HepG2 (cell line): Measurements from ENCODE around the gene ITGAE. TPM values are rescaled to one million over a fixed set of nuclear protein-coding genes. Genes with fewer than 3 reads are reported as not detected.

Experiments
- AHR ChIP-seq: IDR thresholded peaks from 2 replicates; pipeline ENCODE4 v1.6.1; 2018; ENCODE audit warnings: missing genetic modification reagents, missing compliant biosample characterization
- ATM ChIP-seq: fragments of 450-650 bp; IDR thresholded peaks from 2 replicates; pipeline ENCODE4 v1.7.1; 2017; ENCODE audit warnings: mild to moderate bottlenecking, borderline replicate concordance
- CBX5 ChIP-seq: sonication (generic); formaldehyde crosslinking; IDR thresholded peaks from 2 replicates; pipeline ENCODE4 v1.4.0; 2020; ENCODE audit warnings: missing genetic modification reagents, borderline replicate concordance
- DR1 ChIP-seq: sonication (generic); formaldehyde crosslinking; IDR thresholded peaks from 2 replicates; pipeline ENCODE4 v1.8.0; 2021; ENCODE audit warnings: mild to moderate bottlenecking, missing genetic modification reagents, inconsistent platforms
- ELF3 ChIP-seq: IDR thresholded peaks from 2 replicates; pipeline ENCODE4 v1.6.1; 2016; ENCODE audit warnings: missing genetic modification reagents, missing compliant biosample characterization
- HDAC1 ChIP-seq: sonication (generic); formaldehyde crosslinking; IDR thresholded peaks from 2 replicates; pipeline ENCODE4 v1.5.1; 2020; ENCODE audit warnings: mild to moderate bottlenecking, missing genetic modification reagents
- HNF4G ChIP-seq, 2 experiments: sonication (generic) in 1 of 2; formaldehyde crosslinking in 1 of 2; IDR thresholded peaks; 2 replicates each; pipeline versions ENCODE4 v1.4.0 to v1.6.1; 2011 to 2020; ENCODE audit warnings: borderline replicate concordance in 2 of 2, low read depth in 2 of 2, mild to moderate bottlenecking in 2 of 2, low read length in 1 of 2, missing genetic modification reagents in 1 of 2, moderate library complexity in 1 of 2
- KDM4B ChIP-seq: sonication (generic); formaldehyde crosslinking; IDR thresholded peaks from 2 replicates; pipeline ENCODE4 v1.4.0; 2020; ENCODE audit warnings: missing genetic modification reagents
- KLF13 ChIP-seq: sonication (generic); formaldehyde crosslinking; IDR thresholded peaks from 2 replicates; pipeline ENCODE4 v1.4.0; 2020; ENCODE audit warnings: mild to moderate bottlenecking, missing genetic modification reagents
- MED13 ChIP-seq: sonication (generic); formaldehyde crosslinking; IDR thresholded peaks from 2 replicates; pipeline ENCODE4 v1.5.0; 2020; ENCODE audit warnings: missing genetic modification reagents
- PHB2 ChIP-seq: fragments of 450-650 bp; IDR thresholded peaks from 2 replicates; pipeline ENCODE4 v1.6.1; 2018; ENCODE audit not compliant: partially characterized antibody
- PHF5A ChIP-seq: IDR thresholded peaks from one replicate; pipeline ENCODE4 v1.6.1; 2018; ENCODE audit warnings: low read depth, missing genetic modification reagents; ENCODE audit not compliant: unreplicated experiment
- PHF8 ChIP-seq: sonication (generic); formaldehyde crosslinking; IDR thresholded peaks from 2 replicates; pipeline ENCODE4 v1.5.0; 2020; ENCODE audit warnings: missing genetic modification reagents
- POLR2AphosphoS2 ChIP-seq: IDR thresholded peaks from 2 replicates; pipeline ENCODE4 v1.6.1; 2011; ENCODE audit warnings: low read depth, low read length, improper control_type of control experiment
- SCMH1 ChIP-seq: sonication (generic); formaldehyde crosslinking; IDR thresholded peaks from 2 replicates; pipeline ENCODE4 v1.9.0; 2021; ENCODE audit warnings: missing genetic modification reagents, mild to moderate bottlenecking, borderline replicate concordance
- SMAD3 ChIP-seq: sonication (generic); formaldehyde crosslinking; IDR thresholded peaks from 2 replicates; pipeline ENCODE4 v1.4.0; 2020; ENCODE audit warnings: missing genetic modification reagents
- TOPORS ChIP-seq: sonication (generic); formaldehyde crosslinking; IDR thresholded peaks from 2 replicates; pipeline ENCODE4 v1.8.0; 2023; ENCODE audit warnings: mild to moderate bottlenecking, missing genetic modification reagents
- TRAFD1 ChIP-seq: sonication (generic); formaldehyde crosslinking; IDR thresholded peaks from 2 replicates; pipeline ENCODE4 v1.5.1; 2020; ENCODE audit warnings: missing genetic modification reagents, mild to moderate bottlenecking, borderline replicate concordance
- ZNF10 ChIP-seq: sonication (generic); formaldehyde crosslinking; IDR thresholded peaks from 2 replicates; pipeline ENCODE4 v1.4.0; 2020; ENCODE audit warnings: mild to moderate bottlenecking, low read depth, missing genetic modification reagents, borderline replicate concordance
- ZNF263 ChIP-seq: sonication (generic); formaldehyde crosslinking; IDR thresholded peaks from 2 replicates; pipeline ENCODE4 v1.4.0; 2020; ENCODE audit warnings: missing genetic modification reagents
- ZNF350 ChIP-seq: sonication (generic); formaldehyde crosslinking; IDR thresholded peaks from 2 replicates; pipeline ENCODE4 v1.4.0; 2020; ENCODE audit warnings: mild to moderate bottlenecking, low read depth, missing genetic modification reagents, borderline replicate concordance
- ZNF713 ChIP-seq: sonication (generic); formaldehyde crosslinking; IDR thresholded peaks from 2 replicates; pipeline ENCODE4 v1.4.0; 2020; ENCODE audit warnings: mild to moderate bottlenecking, missing genetic modification reagents
- ZNF780A ChIP-seq: sonication (generic); formaldehyde crosslinking; IDR thresholded peaks from 2 replicates; pipeline ENCODE4 v1.8.0; 2022; ENCODE audit warnings: mild to moderate bottlenecking, missing genetic modification reagents, moderate library complexity
- ZNF891 ChIP-seq: sonication (generic); formaldehyde crosslinking; IDR thresholded peaks from 2 replicates; pipeline ENCODE4 v1.5.0; 2020; ENCODE audit warnings: mild to moderate bottlenecking, missing genetic modification reagents
- ZZZ3 ChIP-seq: sonication (generic); formaldehyde crosslinking; IDR thresholded peaks from 2 replicates; pipeline ENCODE4 v1.4.0; 2020; ENCODE audit warnings: missing genetic modification reagents, mild to moderate bottlenecking, borderline replicate concordance
- polyA plus RNA-seq, 8 experiments: library from polyadenylated mRNA; depleted of rRNA in 3 of 8; stranded (reverse) in 7 of 8; unstranded in 1 of 8; fragments of >200 nt; fragmentation: Illumina TruSeq in 4 of 8; extraction: Trizol in 4 of 8; gene quantifications; 2 replicates each; pipeline versions ENCODE4 v1.2.1 to v1.2.3, GENCODE V29; 2011 to 2016; ENCODE audit warnings: low read depth in 4 of 8, missing spikeins in 1 of 8, mixed read lengths in 1 of 8; ENCODE audit not compliant: insufficient read depth in 1 of 8
- total RNA-seq, 5 experiments: library from RNA; depleted of rRNA; stranded (reverse); fragments of >200 nt; fragmentation: Illumina TruSeq; extraction: Trizol; gene quantifications; 2 replicates each; pipeline ENCODE4 v1.2.3, GENCODE V29; 2016; ENCODE audit warnings: low read depth in 1 of 5
- TF ChIP-seq, protein P1 (sequence below): sonication (generic); formaldehyde crosslinking; IDR thresholded peaks from 2 replicates; pipeline ENCODE4 v1.5.0; 2020; ENCODE audit warnings: mild to moderate bottlenecking, missing genetic modification reagents

ITGAE gene
- total and polyA plus RNA-seq, 2 of the 13 experiments (the other 11 are each of a cell fraction or from before 2014, with no cell fraction given), result 42.3 to 49.0 TPM

DNA sequence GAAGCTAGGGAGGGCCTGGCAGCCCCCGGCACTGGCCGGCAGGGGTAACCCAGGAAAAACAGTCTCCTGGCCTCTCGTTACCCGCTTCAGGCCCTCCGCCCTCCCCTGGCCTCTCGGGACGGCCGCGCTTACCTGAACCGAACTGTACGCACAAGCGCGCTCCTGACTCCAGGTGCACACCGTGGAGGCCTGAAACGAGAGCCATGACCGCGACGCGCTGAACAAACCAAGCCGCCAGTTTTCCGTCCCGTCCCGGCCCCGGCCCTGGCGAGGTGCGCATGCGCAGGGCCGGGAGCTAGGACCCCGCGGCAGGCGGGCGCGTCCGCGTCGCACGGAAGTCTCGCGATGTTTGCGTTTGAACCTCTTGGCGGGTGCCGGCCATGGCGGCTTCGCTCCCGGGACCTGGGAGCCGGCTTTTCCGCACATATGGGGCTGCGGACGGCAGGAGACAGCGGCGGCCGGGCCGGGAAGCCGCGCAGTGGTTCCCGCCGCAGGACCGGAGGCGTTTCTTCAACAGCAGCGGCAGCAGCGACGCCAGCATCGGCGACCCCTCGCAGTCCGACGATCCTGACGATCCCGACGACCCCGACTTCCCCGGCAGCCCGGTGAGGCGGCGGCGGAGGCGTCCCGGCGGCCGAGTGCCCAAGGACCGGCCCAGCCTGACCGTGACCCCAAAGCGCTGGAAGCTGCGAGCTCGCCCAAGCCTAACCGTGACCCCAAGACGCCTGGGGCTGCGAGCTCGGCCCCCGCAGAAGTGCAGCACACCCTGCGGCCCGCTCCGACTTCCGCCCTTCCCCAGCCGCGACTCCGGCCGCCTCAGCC, 77.2 kb downstream of the ITGAE start, which contains the start of gene HASPIN (continued):
- TF ChIP-seq ZNF350 (CRISPR knock-in tag) (peak; percentile 70), PHF8 (CRISPR knock-in tag) (peak; percentile 97), ZZZ3 (peak; percentile 72; the same call in 1 of the 2 replicates), AHR (peak; percentile 80), MED13 (CRISPR knock-in tag) (no peak; the same call in 1 of the 2 replicates), TOPORS (CRISPR knock-in tag) (peak; percentile 94), PHB2 (no peak), ZNF713 (CRISPR knock-in tag) (0 out of 2 replicates have a peak, but pooled peaks have one; percentile 48), ZNF891 (CRISPR knock-in tag) (no peak), POLR2AphosphoS2 (no peak), KLF13 (CRISPR knock-in tag) (no peak), ZNF10 (no peak), DR1 (CRISPR knock-in tag) (peak; percentile 79; the same call in 1 of the 2 replicates), HDAC1 (CRISPR knock-in tag) (peak; percentile 99), TRAFD1 (CRISPR knock-in tag) (no peak), ATM (no peak), HNF4G (IDR thresholded peaks at IDR 0.05; ENCODE audit: borderline replicate concordance, low read depth, low read length) (no peak; the same call in 1 of the 2 replicates), HNF4G (CRISPR knock-in tag; IDR thresholded peaks at IDR 0.05; ENCODE audit: borderline replicate concordance, low read depth) (no peak; the same call in 1 of the 2 replicates), ZNF780A (CRISPR knock-in tag) (peak; percentile 68; the same call in 1 of the 2 replicates), SMAD3 (CRISPR knock-in tag) (0 out of 2 replicates have a peak, but pooled peaks have one; percentile 57), PHF5A (no peak), CBX5 (CRISPR knock-in tag) (peak; percentile 50; the same call in 1 of the 2 replicates), SCMH1 (CRISPR knock-in tag) (no peak), ZNF263 (CRISPR knock-in tag) (no peak), ELF3 (CRISPR knock-in tag) (peak; percentile 65), KDM4B (no peak; the same call in 1 of the 2 replicates)
- TF ChIP-seq, protein P1, sequence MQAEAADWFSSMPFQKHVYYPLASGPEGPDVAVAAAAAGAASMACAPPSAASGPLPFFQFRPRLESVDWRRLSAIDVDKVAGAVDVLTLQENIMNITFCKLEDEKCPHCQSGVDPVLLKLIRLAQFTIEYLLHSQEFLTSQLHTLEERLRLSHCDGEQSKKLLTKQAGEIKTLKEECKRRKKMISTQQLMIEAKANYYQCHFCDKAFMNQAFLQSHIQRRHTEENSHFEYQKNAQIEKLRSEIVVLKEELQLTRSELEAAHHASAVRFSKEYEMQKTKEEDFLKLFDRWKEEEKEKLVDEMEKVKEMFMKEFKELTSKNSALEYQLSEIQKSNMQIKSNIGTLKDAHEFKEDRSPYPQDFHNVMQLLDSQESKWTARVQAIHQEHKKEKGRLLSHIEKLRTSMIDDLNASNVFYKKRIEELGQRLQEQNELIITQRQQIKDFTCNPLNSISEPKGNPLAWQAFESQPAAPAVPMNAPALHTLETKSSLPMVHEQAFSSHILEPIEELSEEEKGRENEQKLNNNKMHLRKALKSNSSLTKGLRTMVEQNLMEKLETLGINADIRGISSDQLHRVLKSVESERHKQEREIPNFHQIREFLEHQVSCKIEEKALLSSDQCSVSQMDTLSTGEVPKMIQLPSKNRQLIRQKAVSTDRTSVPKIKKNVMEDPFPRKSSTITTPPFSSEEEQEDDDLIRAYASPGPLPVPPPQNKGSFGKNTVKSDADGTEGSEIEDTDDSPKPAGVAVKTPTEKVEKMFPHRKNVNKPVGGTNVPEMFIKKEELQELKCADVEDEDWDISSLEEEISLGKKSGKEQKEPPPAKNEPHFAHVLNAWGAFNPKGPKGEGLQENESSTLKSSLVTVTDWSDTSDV, result no peak
